Smooth muscle cell (in vitro differentiated cells): ENCODE results near the gene PCSK9. TPM values are rescaled to one million over a fixed set of nuclear protein-coding genes. Genes with fewer than 3 reads are reported as not detected.

Experiments used
- DNase-seq: peaks from one replicate; lab custom pipeline; 2025; ENCODE audit not compliant: unreplicated experiment; lab: John Stamatoyannopoulos, UW
- H2AFZ ChIP-seq: fragments of 200-600 bp; sonication (generic); 2 replicates; pipeline ENCODE4 v1.6.0; 2016; ENCODE audit warnings: antibody characterized with exemption, low read depth, mild to moderate bottlenecking
- H3F3A ChIP-seq: fragments of 200-600 bp; sonication (generic); 2 replicates; pipeline ENCODE4 v1.6.0; 2017; ENCODE audit warnings: antibody characterized with exemption, low read depth
- H3K27ac ChIP-seq: fragments of 200-600 bp; sonication (generic); 2 replicates; pipeline ENCODE4 v1.5.1; 2016; ENCODE audit warnings: low read depth, mild to moderate bottlenecking
- H3K27me3 ChIP-seq: fragments of 200-600 bp; sonication (generic); 2 replicates; pipeline ENCODE4 v1.6.1; 2016; ENCODE audit warnings: low read depth, mild to moderate bottlenecking
- H3K36me3 ChIP-seq: fragments of 200-600 bp; sonication (generic); 2 replicates; pipeline ENCODE4 v1.5.1; 2016; ENCODE audit warnings: low read depth
- H3K4me1 ChIP-seq: fragments of 200-600 bp; sonication (generic); 2 replicates; pipeline ENCODE4 v1.5.1; 2016; ENCODE audit warnings: low read depth
- H3K4me2 ChIP-seq: fragments of 200-600 bp; sonication (generic); 2 replicates; pipeline ENCODE4 v1.6.0; 2016; ENCODE audit warnings: mild to moderate bottlenecking
- H3K4me3 ChIP-seq: fragments of 200-600 bp; sonication (generic); 2 replicates; pipeline ENCODE4 v1.5.1; 2016; ENCODE audit warnings: mild to moderate bottlenecking
- H3K79me2 ChIP-seq: fragments of 200-600 bp; sonication (generic); 2 replicates; pipeline ENCODE4 v1.6.0; 2016; ENCODE audit warnings: low read depth, mild to moderate bottlenecking
- H3K9ac ChIP-seq: fragments of 200-600 bp; sonication (generic); 2 replicates; pipeline ENCODE4 v1.6.0; 2016; ENCODE audit warnings: low read depth
- H3K9me3 ChIP-seq: fragments of 200-600 bp; sonication (generic); replicated peaks from 2 replicates; pipeline ENCODE4 v1.5.1; 2016; ENCODE audit warnings: low read depth
- H4K20me1 ChIP-seq: fragments of 200-600 bp; sonication (generic); 2 replicates; pipeline ENCODE4 v1.6.0; 2016; ENCODE audit warnings: low read depth
- WGBS: methylation state at CpG from one replicate; pipeline ENCODE4 v1.1.7; 2016; ENCODE audit warnings: low lambda C conversion rate; 5-methylcytosine and 5-hydroxymethylcytosine counted together
- polyA plus RNA-seq: library from polyadenylated mRNA; unstranded; fragments of >200 nt; fragmentation: Nextera tagmentation; extraction: Ambion mirVana; gene quantifications from 2 replicates; pipeline ENCODE4 v1.2.1, GENCODE V29; 2016
- total RNA-seq: library from RNA; depleted of rRNA; stranded (reverse); fragments of >200 nt; gene quantifications from 2 replicates; pipeline ENCODE4 v1.2.3, GENCODE V29; 2014
- TF ChIP-seq, protein P1 (sequence below): fragments of 200-600 bp; sonication (generic); IDR thresholded peaks from 2 replicates; pipeline ENCODE4 v1.5.1; 2017; ENCODE audit warnings: borderline replicate concordance, mild to moderate bottlenecking, antibody characterized with exemption; ENCODE audit not compliant: insufficient read depth, poor library complexity, severe bottlenecking

PCSK9 gene
- total and polyA plus RNA-seq, 2 experiments from 2014 or later: 0.18 to 0.70 TPM

- Histone ChIP-seq H2AFZ (no peak overlapping the region), H3K27me3 (no peaks in the 10 kb centered on the region), H3K27ac (no peak overlapping the region), H3F3A (no peaks in the 10 kb centered on the region), H3K4me2 (no peak overlapping the region), H4K20me1 (no peaks in the 10 kb centered on the region), H3K4me3 (no peak overlapping the region), H3K4me1 (no peaks in the 10 kb centered on the region), H3K9ac (no peak overlapping the region), H3K79me2 (no peaks in the 10 kb centered on the region), H3K36me3 (no peaks in the 10 kb centered on the region), H3K9me3 (no peaks in the 10 kb centered on the region)
- TF ChIP-seq, protein P1, sequence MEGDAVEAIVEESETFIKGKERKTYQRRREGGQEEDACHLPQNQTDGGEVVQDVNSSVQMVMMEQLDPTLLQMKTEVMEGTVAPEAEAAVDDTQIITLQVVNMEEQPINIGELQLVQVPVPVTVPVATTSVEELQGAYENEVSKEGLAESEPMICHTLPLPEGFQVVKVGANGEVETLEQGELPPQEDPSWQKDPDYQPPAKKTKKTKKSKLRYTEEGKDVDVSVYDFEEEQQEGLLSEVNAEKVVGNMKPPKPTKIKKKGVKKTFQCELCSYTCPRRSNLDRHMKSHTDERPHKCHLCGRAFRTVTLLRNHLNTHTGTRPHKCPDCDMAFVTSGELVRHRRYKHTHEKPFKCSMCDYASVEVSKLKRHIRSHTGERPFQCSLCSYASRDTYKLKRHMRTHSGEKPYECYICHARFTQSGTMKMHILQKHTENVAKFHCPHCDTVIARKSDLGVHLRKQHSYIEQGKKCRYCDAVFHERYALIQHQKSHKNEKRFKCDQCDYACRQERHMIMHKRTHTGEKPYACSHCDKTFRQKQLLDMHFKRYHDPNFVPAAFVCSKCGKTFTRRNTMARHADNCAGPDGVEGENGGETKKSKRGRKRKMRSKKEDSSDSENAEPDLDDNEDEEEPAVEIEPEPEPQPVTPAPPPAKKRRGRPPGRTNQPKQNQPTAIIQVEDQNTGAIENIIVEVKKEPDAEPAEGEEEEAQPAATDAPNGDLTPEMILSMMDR: no peak
- 94% methylated on average over 27 of the region's 29 CpGs for WGBS
- DNase-seq: no peak
These were observed 23.6 kb downstream of the PCSK9 start for GRCh38 chr1:55062801-55063576.

DNA sequence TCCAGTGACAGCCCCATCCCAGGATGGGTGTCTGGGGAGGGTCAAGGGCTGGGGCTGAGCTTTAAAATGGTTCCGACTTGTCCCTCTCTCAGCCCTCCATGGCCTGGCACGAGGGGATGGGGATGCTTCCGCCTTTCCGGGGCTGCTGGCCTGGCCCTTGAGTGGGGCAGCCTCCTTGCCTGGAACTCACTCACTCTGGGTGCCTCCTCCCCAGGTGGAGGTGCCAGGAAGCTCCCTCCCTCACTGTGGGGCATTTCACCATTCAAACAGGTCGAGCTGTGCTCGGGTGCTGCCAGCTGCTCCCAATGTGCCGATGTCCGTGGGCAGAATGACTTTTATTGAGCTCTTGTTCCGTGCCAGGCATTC, 24.2 kb downstream of the PCSK9 start:
- H3F3A ChIP-seq: no peaks in the 10 kb centered on the region
- H3K9me3 ChIP-seq: no peaks in the 10 kb centered on the region
- no peaks in the 10 kb centered on the region for H3K27me3 ChIP-seq
- H3K4me2 ChIP-seq: no peak overlapping the region
- no peak overlapping the region for H3K27ac ChIP-seq
- TF ChIP-seq, protein P1: no peak
- H3K4me1 ChIP-seq: no peaks in the 10 kb centered on the region
- H3K9ac ChIP-seq: no peak overlapping the region
- 94% methylated on average over 9 of the region's 9 CpGs for WGBS
- H3K36me3 ChIP-seq: no peaks in the 10 kb centered on the region
- no peak overlapping the region for H3K4me3 ChIP-seq
- no peaks in the 10 kb centered on the region for H4K20me1 ChIP-seq
- no peaks in the 10 kb centered on the region for H3K79me2 ChIP-seq
- no peak for DNase-seq
- H2AFZ ChIP-seq: no peak overlapping the region

- H3F3A ChIP-seq: no peaks in the 10 kb centered on the region
These were observed 24.8 kb downstream of the PCSK9 start for GRCh38 chr1:55064071-55064581.

More at GRCh38 chr1:55064071-55064581, 24.8 kb downstream of the PCSK9 start:
- Histone ChIP-seq H3K79me2 (no peaks in the 10 kb centered on the region), H3K36me3 (no peaks in the 10 kb centered on the region), H4K20me1 (no peaks in the 10 kb centered on the region), H3K4me2 (no peak overlapping the region), H3K27me3 (no peaks in the 10 kb centered on the region), H3K27ac (no peak overlapping the region), H3K4me3 (no peak overlapping the region), H3K9ac (no peak overlapping the region), H3K9me3 (no peaks in the 10 kb centered on the region), H3K4me1 (no peaks in the 10 kb centered on the region), H2AFZ (no peak overlapping the region)
- TF ChIP-seq, protein P1: no peak
- DNase-seq: no peak
- 65% methylated on average over 12 of the region's 12 CpGs for WGBS
